ENCODE data around the gene XIAP.
"Not testable (repeated sequence)": the region's sequence is repeated elsewhere in the genome, so short reads cannot be mapped to it uniquely, and the experiment has no call there.

The XIAP gene

DNA sequence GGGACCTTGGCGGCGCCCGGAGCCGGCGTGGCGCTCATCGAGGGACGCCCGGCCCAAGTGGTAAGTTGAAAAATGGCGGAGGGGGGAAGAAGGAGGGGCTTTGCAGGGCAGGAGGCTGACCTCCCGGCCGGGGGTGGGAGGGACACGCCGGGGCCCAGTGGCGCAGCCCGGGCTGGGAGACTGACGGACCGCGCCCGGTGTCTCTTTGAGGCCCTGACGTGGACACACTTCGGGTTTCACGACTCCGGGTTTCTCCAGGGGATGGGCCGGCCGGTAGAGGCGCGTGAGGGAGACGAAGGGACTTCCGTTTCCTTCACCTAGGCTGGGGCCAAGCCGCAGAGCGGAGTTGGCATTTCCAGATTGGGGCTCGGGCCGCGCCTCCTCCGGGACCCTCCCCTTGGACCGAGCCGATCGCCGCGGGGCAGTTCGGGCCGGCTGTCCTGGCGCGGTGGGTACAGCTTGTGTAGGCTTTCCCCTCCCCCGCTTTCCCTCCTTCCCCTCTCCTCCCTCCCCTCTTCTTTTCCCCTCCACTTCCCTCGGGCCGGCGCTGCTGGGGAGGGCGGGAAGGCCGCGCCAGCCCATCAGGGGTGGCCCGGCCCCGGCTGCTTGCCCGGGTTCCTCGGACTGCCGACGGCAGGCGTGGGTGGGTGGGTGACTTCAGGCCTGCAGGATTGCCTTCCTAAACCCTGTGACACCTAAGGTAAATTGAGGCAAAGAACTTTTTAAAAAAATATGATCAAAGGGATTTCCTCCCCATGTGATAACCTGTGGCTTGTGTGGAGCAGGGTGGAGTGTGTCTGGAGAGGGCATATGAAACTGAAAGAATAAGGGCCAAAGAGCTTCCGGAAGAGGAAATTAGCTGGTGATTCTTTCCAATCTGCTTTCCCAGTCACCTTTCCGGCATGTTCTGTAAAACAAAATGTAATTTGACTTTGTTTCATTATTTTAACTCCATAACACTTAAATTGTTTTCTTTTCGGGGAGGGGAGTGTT lies at the start of gene XIAP:
Gene XIAP (plus strand): TSS at position 208 of the 993 bp plus-strand sequence. CDS start 25,610 bp downstream, outside the sequence.
- peak; percentile 80 for DNase-seq

GRCh38 chrX:123814343-123814742 lies 45.5 kb upstream of the XIAP start:
- DNase-seq = no peak

- not testable (repeated sequence) for DNase-seq
Measured at GRCh38 chrX:123814934-123815394, 44.9 kb upstream of the XIAP start.

GRCh38 chrX:123817288-123817894 lies 42.5 kb upstream of the XIAP start:
- DNase-seq = no peak

DNA sequence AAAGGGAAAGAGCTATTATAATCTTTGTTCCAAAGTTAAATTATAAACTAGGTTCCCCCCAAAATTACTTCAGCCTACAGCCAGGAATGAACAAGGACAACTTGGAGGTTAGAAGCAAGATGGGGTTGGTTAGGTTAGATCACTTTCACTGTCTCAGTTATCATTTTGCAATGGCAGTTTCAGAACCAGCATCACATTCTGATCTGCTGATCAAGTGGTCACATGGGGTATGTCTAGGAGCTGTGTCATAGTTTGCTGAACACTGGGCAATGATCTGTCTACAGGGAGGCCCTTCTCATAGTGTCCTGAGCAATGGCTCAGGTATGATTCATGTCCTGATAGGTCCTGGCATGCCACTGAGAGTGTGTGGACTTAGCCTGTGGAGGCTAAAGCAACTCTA lies 41.6 kb upstream of the XIAP start:
- DNase-seq = no peak

DNA sequence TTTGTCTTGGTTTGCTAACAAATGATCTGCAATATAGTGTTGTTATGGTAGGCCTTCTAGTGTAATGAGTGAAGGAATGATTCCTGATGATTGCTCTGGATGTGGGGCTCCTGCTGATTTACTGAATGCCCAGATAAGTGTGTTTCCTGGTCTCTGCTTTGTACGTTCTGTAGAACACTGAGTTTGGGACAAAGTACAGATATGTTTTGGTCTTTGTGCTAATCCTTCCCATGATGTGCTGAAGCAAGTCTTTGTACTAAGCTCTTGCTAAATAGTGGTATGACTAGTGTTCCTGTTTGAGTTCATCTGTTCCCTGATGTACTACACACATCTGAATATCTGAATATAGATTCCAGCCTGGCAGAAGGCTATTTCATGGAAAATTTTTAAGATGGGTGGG lies 36.9 kb upstream of the XIAP start:
- DNase-seq = no peak

- no peak for DNase-seq
Measured at GRCh38 chrX:123830309-123830708, 29.5 kb upstream of the XIAP start.

- DNase-seq = no peak
Measured at GRCh38 chrX:123833387-123833786, 26.5 kb upstream of the XIAP start.

DNA sequence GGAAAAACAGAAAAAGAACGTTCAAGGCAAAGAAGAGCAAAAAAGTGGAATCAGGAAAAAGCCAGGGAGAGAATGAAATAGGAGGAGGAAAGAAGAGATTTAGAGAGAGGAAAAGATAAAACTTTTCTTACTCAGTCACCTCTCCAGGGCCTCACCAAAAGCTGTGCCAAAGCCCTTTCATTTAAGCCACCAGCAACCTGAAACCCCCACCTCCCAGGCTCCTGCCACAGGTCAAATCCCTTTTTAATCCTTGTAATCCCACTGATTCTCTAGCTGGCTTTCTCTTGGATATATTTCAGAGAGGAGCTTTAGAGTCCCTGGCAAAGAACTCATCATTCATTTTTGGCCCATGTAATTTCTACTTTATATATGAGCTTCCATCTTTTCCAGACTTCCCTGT lies 25.7 kb upstream of the XIAP start:
- DNase-seq = no peak

DNA sequence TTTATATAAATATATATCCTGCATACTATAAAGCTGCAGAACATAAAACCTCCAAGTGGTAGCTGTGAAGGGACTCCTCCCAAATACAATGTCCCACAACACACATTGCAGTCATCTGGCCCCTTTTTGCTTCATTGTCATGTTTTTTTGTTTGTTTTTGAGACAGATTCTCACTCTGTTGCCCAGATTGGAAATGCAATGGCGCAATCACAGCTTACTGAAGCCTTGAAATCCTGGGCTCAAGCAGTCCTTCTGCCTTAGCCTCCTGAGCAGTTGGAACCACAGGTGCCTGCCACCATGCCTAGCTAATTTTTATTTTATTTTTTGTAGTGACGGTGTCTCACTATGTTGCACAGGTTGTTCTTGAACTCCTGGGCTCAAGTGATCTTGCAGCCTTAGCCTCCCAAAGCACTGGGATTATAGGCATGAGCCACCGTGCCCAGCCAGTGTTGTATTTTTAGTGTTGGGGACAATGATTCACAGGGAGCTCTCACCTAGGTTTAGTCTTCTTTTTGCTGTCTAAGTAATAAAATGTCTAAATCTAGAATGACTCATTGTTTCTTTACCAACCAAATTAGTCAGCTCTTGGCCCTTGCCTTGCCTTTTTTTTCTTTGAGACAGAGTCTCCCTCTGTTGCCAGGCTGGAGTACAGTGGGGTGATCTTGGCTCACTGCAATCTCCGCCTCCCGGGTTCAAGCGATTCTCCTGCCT lies 24.0 kb upstream of the XIAP start:
- DNase-seq = no peak

- DNase-seq = not testable (repeated sequence)
Measured at GRCh38 chrX:123845129-123845528, 14.7 kb upstream of the XIAP start.

DNA sequence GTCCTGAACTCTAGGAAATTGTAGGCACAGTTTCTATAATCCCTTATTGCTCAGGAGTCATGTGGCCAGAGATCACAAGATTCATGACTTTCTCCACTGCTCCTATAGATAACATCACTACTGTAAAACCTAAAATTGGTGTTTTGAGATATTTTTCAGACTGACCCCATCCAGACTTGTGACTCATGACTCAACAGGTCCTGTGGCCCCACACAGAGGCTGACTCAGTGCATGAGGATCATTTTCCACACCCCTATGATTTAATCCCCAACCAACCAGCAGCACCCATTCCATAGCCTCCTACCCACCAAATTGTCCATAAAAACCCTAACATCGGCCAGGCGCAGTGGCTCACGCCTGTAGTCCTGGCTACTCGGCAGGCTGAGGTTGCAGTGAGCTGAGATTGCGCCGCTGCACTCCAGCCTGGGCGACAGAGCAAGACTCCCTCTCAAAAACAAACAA lies 13.2 kb upstream of the XIAP start:
- no peak for DNase-seq

GRCh38 chrX:123847056-123847455 lies 12.8 kb upstream of the XIAP start:
- DNase-seq = no peak

GRCh38 chrX:123849096-123849495 lies 10.8 kb upstream of the XIAP start:
- no peak for DNase-seq

DNA sequence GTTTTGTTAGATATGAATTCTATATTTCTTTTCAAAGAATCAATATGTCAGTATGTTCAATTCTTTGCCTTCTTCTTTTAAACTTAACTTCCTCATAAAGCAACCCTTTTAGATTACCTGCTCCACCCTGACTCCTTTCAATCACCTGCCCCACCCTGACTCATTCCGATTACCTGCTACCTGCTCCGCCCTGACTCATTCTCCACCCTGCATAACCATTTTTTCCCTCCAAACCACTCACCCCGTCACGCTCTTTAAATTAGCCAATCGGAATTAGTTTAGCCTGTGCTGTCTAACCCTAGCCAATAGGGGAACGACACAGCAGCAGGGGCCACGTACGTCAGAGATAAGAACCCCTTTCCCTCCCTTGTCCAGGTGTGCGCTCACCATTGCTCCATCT lies 9.9 kb upstream of the XIAP start:
- DNase-seq = not testable (repeated sequence)

DNA sequence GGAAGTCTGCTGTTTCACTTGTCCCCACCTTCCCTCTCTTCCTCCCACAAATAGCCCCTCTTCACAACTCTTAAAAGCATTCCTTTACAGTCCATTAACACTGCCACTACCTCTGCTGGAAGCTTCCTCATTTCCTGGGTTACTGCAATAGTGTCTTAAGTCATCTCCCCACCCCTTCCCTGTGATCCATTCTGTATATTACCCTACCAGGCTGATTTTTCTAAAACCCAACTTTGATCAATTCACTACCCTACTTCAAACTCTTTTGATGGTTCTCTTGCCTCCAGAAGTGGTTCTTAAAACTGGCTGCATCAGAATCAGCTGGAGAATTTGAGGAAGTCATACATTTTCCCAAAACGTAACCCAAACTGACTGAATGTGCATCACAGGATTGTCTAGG lies 8.8 kb upstream of the XIAP start:
- no peak for DNase-seq

- DNase-seq = no peak
Measured at GRCh38 chrX:123854329-123854728, 5.5 kb upstream of the XIAP start.

- DNase-seq = peak; percentile 80
Measured at GRCh38 chrX:123859409-123859845, 426 bp upstream of the XIAP start.

- DNase-seq = no peak
Measured at GRCh38 chrX:123860983-123861382, 1.1 kb downstream of the XIAP start.

- DNase-seq = no peak
Measured at GRCh38 chrX:123869488-123869887, 9.6 kb downstream of the XIAP start.

DNA sequence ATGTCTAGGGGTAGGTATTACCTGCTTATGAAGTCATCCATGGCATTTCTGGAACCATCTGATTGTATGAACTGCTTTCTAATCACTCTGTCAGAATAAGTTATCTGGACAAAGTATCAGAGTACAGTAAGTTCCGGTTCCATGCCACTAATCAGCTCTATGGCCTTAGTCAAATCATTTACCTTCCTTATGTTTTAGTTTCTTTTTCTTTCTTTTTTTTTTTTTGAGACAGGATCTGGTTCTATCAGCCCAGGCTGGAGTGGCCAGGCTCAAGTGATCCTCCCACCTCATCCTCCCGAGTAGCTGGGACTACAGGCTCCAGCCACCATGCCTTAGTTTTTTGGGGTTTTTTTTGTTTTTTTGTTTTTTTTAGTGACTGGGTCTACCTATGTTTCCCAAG lies 11.5 kb downstream of the XIAP start:
- no peak for DNase-seq

DNA sequence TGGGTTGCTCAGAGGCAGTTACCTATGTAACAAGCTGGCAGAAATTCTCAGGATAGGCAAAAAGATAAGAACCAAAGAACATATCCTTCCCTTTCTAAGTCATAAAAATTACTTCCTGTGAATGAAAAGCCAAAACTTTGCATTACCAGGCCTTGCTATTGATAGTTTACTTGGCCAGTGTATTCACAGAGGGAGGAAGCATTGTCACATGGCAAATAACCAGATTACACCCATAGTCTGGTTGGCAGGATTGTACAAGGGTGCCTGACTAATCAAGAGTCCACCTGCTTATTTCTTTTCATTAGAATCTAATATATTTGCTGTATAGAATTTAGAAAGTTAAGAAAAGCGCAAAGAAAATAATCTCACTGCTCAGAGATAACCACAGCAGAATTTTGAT lies 14.1 kb downstream of the XIAP start:
- no peak for DNase-seq

DNA sequence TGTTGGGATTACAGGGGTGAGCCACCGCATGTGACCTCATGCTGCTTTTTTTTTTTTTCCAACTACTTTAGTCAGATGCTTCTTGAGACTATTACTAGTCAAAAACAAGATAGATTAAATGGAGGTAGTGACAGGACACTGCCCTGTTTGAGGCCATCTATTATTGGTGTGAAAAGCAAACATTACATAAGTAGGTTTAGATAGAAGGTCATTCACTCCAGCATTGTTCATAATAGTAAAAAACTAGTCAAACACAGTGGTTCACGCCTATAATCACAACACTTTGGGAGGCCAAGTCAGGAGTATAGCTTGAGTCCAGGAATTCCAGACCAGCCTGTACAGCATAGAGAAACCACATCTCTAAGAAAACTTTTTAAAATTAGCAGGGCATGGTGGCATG lies 16.3 kb downstream of the XIAP start:
- DNase-seq = no peak
